ENCODE measurements around the gene ZNF608.

ZNF608 gene

GRCh38 chr5:124745928-124746915 is at the start of gene ZNF608:
Gene ZNF608, minus strand, starts transcription at chr5:124746639. Its CDS starts 1,650 bp downstream, at chr5:124744989.
- no peak for DNase-seq

GRCh38 chr5:124795829-124796228 is 49.4 kb upstream of the ZNF608 start:
- no peak for DNase-seq

- no peak for DNase-seq
Observed at GRCh38 chr5:124790895-124791732, 44.7 kb upstream of the ZNF608 start.

GRCh38 chr5:124790301-124790894 is 44.0 kb upstream of the ZNF608 start:
- no peak for DNase-seq

- DNase-seq, result no peak
Observed at GRCh38 chr5:124789104-124789605, 42.7 kb upstream of the ZNF608 start.

- no peak for DNase-seq
Observed at GRCh38 chr5:124783794-124784193, 37.4 kb upstream of the ZNF608 start.

GRCh38 chr5:124783285-124783684 is 36.8 kb upstream of the ZNF608 start:
- no peak for DNase-seq

GRCh38 chr5:124782262-124782661 is 35.8 kb upstream of the ZNF608 start:
- no peak for DNase-seq

- no peak for DNase-seq
Observed at GRCh38 chr5:124780011-124780410, 33.6 kb upstream of the ZNF608 start.

GRCh38 chr5:124773315-124774311 is 27.2 kb upstream of the ZNF608 start:
- no peak for DNase-seq

- DNase-seq, result no peak
Observed at GRCh38 chr5:124772457-124773200, 26.2 kb upstream of the ZNF608 start.

- no peak for DNase-seq
Observed at GRCh38 chr5:124771761-124772160, 25.3 kb upstream of the ZNF608 start.

- no peak for DNase-seq
Observed at GRCh38 chr5:124764992-124765611, 18.7 kb upstream of the ZNF608 start.

GRCh38 chr5:124764585-124764984 is 18.1 kb upstream of the ZNF608 start:
- no peak for DNase-seq

GRCh38 chr5:124761010-124761409 is 14.6 kb upstream of the ZNF608 start:
- DNase-seq, result no peak

- no peak for DNase-seq
Observed at GRCh38 chr5:124760608-124761007, 14.2 kb upstream of the ZNF608 start.

GRCh38 chr5:124755565-124755964 is 9.1 kb upstream of the ZNF608 start:
- no peak for DNase-seq

GRCh38 chr5:124755041-124755440 is 8.6 kb upstream of the ZNF608 start:
- DNase-seq, result no peak

- no peak for DNase-seq
Observed at GRCh38 chr5:124754206-124754927, 7.9 kb upstream of the ZNF608 start.
